Hippocampal formation (tissue), 2 donors: Measurements from ENCODE around the gene PDE4D.
"Not testable (repeated sequence)": the region's sequence is repeated elsewhere in the genome, so short reads cannot be mapped to it uniquely, and the experiment has no call there.

Experiments used
- DNase-seq, 2 donors: peaks; one replicate each; lab custom pipeline; 2025; lab: John Stamatoyannopoulos, UW

The PDE4D gene

GRCh38 chr5:59466271-59466670 is 427.3 kb downstream of the PDE4D start:
- no peak for DNase-seq

GRCh38 chr5:59464969-59465368 is 428.6 kb downstream of the PDE4D start:
- no peak for DNase-seq

GRCh38 chr5:59463618-59464166 is 429.8 kb downstream of the PDE4D start:
- not testable (repeated sequence) for DNase-seq

GRCh38 chr5:59462956-59463355 is 430.6 kb downstream of the PDE4D start:
- no peak for DNase-seq

DNA sequence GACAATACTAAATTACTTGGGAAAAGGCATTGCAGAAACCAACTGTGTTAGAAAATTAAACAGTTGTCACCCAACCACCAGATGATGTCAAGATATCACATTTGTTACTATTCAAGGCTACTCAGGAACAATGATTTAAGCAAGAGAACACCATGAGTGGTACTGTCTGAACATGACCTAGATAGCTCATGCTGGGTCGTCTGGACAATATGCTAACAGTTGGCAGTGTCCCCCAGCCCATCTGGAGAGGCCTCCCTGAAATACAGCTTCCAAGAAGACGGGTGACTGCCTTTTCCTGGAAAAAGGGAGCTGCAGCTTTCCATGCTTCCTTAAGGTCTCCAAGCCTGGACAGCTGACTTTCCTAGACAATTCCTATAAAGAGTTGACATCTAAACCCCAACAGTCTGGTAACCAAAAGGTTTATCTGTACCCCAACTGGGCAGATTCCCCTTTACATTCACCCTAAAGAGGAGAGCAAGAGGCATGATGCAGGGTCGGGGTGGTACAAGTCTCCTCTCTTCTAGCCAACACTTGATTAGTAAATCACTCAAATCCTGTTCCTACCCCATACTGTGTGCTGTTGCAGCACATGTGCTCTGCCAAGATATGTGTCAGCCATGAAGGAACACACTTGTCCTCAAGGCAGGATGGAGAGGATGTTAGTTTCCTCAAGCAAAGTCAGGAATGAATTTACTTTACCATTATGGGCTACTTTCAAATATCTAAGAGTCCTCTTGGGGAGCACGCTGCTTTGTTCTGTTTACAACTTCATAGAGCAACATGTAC is 433.0 kb downstream of the PDE4D start:
- DNase-seq, result no peak

- no peak for DNase-seq
Observed at GRCh38 chr5:59458966-59459729, 434.4 kb downstream of the PDE4D start.

GRCh38 chr5:59458321-59458720 is 435.2 kb downstream of the PDE4D start:
- no peak for DNase-seq

DNA sequence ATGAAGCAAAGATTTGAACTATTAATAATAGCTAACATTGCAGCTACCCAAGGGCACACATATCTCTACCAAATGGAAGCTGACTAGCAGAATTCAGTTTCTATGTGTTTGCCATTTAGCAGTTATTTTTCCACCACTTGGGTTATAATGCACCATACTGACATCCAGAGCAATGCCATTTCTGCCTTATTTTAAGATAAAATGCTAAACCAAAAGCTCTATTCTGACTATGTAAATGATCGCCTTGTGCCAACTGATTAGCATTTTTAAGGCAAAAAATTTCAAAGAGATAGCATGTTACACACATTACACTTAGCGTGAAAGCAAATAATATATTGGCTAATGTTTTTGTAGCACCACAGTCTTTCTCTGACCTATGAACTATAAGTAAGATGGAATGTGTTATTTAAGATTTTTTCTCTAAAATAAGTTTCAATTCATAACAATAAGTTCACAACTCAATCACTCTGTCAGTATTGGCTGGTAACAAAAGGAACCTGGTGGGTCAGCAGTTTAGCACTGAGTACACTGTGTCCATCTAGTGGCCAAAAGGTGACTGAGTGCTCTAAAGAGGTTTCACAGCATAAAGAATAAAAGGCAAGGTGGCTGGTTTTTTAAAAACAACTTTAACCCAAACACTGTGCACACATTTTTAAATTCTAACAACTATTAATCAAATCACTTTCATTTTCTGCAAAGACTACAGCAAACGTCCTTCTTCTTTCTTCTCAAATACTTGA is 443.5 kb downstream of the PDE4D start:
- no peak for DNase-seq

- no peak for DNase-seq
Observed at GRCh38 chr5:59446356-59446755, 447.2 kb downstream of the PDE4D start.

DNA sequence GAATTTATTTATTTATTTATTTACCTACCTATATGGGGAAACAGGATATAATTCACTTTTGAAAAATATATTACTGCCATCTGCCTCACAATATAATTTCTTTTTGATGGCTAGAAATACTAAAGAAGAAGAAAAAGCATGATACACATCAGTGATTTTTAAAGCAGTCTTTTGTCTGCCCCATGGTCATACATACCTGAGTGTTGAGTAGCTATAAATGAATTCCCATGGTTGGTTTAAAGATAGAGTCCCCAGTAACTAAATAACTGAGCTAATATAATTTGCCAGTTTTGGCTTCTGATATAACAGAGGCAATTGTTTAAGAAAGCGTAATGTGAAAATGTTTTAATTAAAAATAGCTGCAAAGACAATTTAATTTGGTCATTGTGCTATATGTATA is 447.8 kb downstream of the PDE4D start:
- no peak for DNase-seq

- DNase-seq, result no peak
Observed at GRCh38 chr5:59439303-59439702, 454.2 kb downstream of the PDE4D start.

DNA sequence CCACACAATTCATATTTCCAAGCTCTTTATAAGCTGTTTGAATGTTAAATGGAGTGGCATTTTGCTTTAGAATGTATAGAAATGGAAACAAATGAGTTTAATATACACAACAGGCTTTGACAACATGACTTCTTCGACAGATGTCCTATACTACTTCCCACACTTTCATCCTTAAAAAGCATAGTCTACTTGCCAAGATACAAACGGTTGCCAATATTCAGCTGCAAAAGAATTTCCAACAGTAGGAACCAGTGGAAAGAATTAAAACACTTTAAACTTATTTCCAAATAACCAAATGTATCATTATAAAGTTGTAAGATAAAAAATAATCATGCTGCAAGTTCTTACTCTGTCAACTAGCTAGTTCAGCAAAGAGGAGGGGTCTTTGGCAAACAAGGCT is 456.4 kb downstream of the PDE4D start:
- DNase-seq, result peak in 1 of 2 donors; percentile 33

DNA sequence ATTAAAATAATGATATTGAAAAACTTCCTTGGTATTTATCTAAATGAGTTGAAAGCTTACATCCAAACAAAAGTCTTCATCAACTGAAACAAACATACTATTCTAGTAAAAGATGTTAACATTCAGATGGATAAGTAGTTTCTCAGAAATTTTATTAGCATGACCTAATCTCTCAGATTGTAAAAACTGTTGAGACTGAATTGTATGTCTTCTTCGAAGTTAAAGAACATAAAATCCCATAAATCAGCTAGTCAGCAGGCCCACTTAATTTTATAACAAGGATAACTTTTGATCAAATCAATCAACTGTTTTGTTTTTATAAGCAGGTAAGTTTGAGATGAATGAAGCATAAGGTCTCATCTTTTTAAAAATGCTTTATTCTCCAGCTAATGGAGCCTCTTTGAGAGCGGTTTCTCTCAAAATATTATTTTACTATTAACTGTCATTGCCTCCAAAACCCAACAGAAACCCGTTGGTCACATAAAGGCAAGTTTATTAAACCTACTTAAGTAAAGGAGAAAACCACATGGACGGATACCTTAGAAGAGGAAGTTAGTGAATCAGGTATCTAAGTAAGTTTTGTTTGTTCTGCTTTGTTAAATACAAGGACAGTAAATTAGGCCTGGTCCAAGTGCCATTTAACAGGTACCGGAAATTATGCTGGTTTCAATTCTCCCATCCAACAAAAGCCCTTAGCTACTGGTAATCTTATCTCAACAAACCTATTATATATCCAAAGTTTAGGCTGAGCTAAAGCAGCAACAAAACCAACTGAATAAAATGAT is 457.0 kb downstream of the PDE4D start:
- DNase-seq, result no peak

DNA sequence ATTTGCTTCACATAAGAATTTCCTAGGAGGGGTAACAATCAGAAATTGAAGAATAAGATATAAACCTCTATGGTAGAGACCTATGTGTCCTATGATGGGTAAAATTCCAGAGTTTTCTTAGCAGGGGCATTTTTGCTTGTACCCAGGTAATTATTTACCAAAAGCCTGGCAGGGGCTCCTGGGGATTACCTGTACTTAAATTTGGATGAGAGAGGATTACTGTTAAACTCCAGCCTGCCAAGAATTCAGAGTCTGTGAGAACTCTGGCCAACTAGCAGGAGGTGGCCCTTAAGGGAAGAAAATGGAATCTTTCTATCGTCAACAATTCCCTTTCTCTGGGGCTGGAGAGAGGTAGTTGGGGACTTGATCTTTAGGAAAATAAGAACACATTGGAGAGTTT is 460.4 kb downstream of the PDE4D start:
- no peak for DNase-seq

DNA sequence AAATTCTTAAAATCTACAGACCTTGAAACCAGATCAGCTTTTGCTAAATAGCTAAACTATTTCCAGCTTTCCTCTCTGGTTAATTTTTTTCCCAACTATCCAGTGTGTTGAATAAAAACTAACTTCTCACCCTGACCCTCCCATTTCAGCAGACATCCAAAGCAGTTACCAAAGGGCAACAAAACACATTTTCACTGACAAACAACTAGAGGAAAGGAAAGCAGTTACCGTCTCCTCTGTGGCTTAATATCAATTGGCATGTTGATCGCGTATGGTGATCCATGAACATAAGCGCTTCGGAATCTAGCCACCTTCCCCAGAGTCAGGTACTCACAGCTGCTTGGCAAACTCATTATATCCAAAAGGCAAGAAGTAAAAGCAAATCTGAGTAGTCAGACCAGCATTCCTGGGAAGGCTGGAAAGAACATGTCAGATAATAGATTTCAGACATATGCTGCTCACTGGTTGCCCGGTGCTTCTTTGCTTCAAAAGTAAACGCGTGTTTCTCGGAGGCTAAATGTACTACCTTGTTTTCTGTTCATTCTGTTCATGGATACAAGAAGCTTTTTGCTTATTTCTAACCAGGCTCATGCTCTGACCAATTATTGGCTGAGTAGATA is 463.4 kb downstream of the PDE4D start:
- DNase-seq, result no peak

- DNase-seq, result no peak
Observed at GRCh38 chr5:59428391-59428790, 465.1 kb downstream of the PDE4D start.

DNA sequence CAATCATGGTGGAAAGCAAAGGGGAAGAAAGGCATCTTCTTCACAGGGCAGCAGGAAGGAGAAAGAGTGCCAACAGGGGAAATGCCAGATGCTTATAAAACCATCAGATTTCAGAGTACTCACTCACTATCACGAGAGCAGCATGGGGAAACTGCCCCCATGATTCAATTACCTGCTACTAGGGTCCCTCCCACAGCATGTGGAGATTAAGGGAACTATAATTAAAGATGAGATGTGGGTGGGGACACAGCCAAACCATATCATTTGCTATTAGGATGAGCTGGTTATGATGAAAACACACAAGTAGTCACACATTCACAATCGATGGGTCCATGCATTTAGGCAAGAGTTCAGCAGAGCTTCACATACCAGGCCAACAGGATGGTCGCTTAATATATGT is 469.0 kb downstream of the PDE4D start:
- no peak for DNase-seq

- DNase-seq, result no peak
Observed at GRCh38 chr5:59423021-59423420, 470.5 kb downstream of the PDE4D start.

DNA sequence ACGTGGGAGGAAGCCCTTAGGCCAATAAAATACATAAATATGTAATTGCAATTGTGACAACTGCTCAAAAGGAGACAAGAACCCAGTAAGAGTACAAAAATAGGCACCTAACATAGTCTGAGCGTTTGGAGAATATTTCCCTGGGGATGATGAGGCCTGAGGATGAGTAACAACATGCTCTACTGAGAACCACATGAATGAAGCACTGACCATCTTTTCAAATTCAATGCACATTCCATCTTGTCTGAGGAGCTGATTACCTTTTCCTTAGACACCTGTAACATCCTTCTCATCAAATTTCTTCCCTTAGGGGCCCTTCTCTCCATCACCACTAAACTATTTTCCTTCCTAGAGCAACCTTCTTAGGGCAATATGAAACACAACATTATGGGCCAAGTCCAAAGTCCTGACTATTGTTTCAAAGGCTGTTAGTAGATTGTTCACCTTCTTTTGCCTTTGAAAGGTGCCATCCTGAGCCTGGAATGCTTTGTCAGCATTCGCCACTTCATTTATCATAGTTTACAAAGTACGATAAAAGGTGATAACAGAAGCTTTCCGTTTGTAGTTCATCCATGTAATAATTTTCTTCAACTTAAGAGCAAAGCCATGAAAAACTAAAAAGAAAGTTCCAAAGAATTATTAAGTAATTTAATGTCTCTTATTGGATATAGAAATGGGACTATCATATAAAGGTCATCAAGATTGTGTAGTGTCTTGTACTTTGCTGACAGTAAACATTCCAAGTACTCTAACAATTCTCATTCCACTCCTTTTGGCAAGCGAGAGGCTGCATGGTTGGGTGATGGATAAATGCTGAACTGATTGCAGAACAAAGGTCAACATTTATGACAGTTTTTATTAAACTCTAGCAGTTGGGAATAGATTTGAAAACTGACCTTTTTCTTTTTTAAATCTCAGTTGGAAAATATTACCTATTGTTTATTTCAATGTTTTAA is 471.3 kb downstream of the PDE4D start:
- DNase-seq, result no peak

DNA sequence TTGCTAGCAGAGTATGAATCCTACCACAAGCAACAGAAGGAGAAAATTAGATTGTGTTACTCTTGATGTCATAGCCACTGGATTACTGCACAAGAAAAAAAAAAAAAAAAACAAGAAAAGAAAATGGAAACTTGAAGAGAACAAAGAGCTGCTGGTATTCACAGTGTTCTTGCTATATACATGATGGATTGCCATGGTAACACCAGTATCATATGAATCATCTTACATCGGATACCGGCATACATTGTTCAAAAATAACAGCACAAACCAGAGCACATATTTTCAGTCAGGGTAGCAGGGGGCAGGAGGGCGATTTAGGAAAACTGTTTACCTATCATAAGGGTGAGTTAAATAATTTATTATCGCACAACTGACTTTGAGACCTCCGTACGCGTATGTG is 472.9 kb downstream of the PDE4D start:
- DNase-seq, result no peak
